Left ventricle myocardium superior (tissue), 1 donor: ENCODE results near the gene KSR1. TPM values are rescaled to one million over a fixed set of nuclear protein-coding genes. Genes with fewer than 3 reads are reported as not detected.
A peak's percentile ranks its signal among the peaks of the same experiment; 100 is the strongest.

Experiments
- ATAC-seq: fragments of 200-7000 bp; cut with Tn5 transposase; one replicate; pipeline ENCODE4 v1.9.1; 2020; ENCODE audit warnings: mild to moderate bottlenecking, moderate library complexity
- DNase-seq: peaks from one replicate; pipeline ENCODE4 v3.0.0-alpha.2; 2020
- intact Hi-C: fragments of 100-400 bp; cut with micrococcal nuclease; formaldehyde crosslinking; loops from one replicate; pipeline ENCODE4 v1.11.0; 2022
- total RNA-seq: library from RNA; stranded (reverse); fragmentation: NEBNext Ultra II Directional; extraction: Animal tissue kit (Norgen Biotek cat#: 25700); gene quantifications from one replicate; pipeline ENCODE4 v1.2.1, GENCODE V29; 2021
- donor health status: DM: no; HTN: yes; CAD: no; lungs with severe emphysema.

KSR1 gene
- total RNA-seq, 1 donor from 2014 or later, result 10.2 TPM

GRCh38 chr17:27502526-27503324 lies 46.5 kb downstream of the KSR1 start:
- DNase-seq, result no peak
- intact Hi-C loops, result no loop called here
- ATAC-seq, result peak; percentile 73

- no peak for ATAC-seq
- intact Hi-C loops, result no loop called here
- DNase-seq, result no peak
These were observed 47.4 kb downstream of the KSR1 start for GRCh38 chr17:27503611-27504010.

- intact Hi-C loops, result no loop called here
- DNase-seq (no peak), ATAC-seq (no peak)
These were observed 48.1 kb downstream of the KSR1 start for GRCh38 chr17:27504188-27504995.

- ATAC-seq (no peak), DNase-seq (no peak)
- intact Hi-C loops, result no loop called here
These were observed 50.3 kb downstream of the KSR1 start for GRCh38 chr17:27506348-27507218.

- ATAC-seq (no peak), DNase-seq (no peak)
- intact Hi-C loops, result no loop called here
These were observed 55.1 kb downstream of the KSR1 start for GRCh38 chr17:27511168-27511883.

- no peak for ATAC-seq
- no peak for DNase-seq
- intact Hi-C loops, result no loop called here
These were observed 55.8 kb downstream of the KSR1 start for GRCh38 chr17:27512031-27512430.

GRCh38 chr17:27512511-27513346 lies 56.5 kb downstream of the KSR1 start:
- no peak for ATAC-seq
- no peak for DNase-seq
- intact Hi-C loops, result no loop called here

- no peak for ATAC-seq
- intact Hi-C loops, result no loop called here
These were observed 57.6 kb downstream of the KSR1 start for GRCh38 chr17:27513849-27514248.

GRCh38 chr17:27514595-27515413 lies 58.6 kb downstream of the KSR1 start:
- ATAC-seq (no peak), DNase-seq (no peak)
- intact Hi-C loops, result no loop called here

More at GRCh38 chr17:27513849-27514248, 57.6 kb downstream of the KSR1 start:
- DNase-seq, result no peak

- DNase-seq (no peak), ATAC-seq (no peak)
- intact Hi-C loops, result no loop called here
These were observed 61.8 kb downstream of the KSR1 start for GRCh38 chr17:27518048-27518447.

- ATAC-seq (no peak), DNase-seq (no peak)
- intact Hi-C loops, result no loop called here
These were observed 62.6 kb downstream of the KSR1 start for GRCh38 chr17:27518545-27519521.

GRCh38 chr17:27519550-27519949 lies 63.3 kb downstream of the KSR1 start:
- ATAC-seq (no peak), DNase-seq (no peak)
- intact Hi-C loops, result no loop called here

- DNase-seq (no peak), ATAC-seq (no peak)
- intact Hi-C loops, result no loop called here
These were observed 64.4 kb downstream of the KSR1 start for GRCh38 chr17:27520491-27521185.

- ATAC-seq (no peak), DNase-seq (no peak)
- intact Hi-C loops, result no loop called here
These were observed 65.2 kb downstream of the KSR1 start for GRCh38 chr17:27521281-27522027.
